ENCODE data around the gene TSPAN9.

DNA sequence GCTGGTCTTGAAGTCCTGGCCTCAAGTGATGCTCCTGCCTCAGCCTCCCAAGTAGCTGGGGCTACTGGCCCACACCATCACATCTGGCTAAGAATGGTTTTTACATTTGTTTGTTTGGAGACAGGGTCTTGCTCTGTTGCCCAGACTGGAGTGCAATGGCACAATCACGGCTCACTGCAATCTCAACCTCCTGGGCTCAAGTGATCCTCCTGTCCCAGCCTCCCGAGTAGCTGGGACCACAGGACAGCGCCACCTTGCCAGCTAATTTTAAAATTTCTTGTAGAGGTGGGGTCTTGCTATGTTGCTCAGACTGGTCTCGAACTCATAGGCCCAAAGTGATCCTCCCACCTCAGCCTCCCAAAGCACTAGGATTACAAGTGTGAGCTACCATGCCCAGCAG lies 28.6 kb upstream of the TSPAN9 start:
- no peak for TF ChIP-seq CTCF (IDR thresholded peaks at IDR 0.05)
- no peak for TF ChIP-seq POLR2AphosphoS5 (IDR thresholded peaks at IDR 0.05)
